ENCODE data around the gene WWOX.

DNA sequence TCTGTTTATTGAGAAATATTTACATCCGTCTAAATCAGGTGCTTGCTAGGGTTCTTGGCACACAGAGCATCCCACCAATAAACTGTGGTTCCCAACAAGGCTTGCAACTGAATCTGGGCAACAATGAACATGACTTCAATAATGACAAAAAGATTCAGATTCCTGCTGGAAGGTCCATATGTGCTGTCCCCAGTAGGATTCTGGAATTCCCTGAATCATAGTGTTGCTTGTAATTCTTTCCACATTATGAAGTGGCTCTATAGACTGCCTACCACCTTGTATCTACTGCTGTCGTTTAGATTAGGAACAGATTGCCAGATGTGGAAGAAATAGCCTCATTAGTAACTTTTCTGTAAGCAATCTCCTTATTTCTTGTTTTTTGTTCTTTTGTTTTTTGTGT is 265.9 kb downstream of the WWOX start:
- no peak for TF ChIP-seq ZNF274 (IDR thresholded peaks at IDR 0.05; ENCODE audit: low read depth, low read length)
- TF ChIP-seq YY1 (IDR thresholded peaks at IDR 0.05; ENCODE audit: insufficient read depth, insufficient read length) = no peak
- no peak for TF ChIP-seq SUZ12 (IDR thresholded peaks at IDR 0.05; ENCODE audit: extremely low read depth, insufficient read depth, insufficient read length)

All from NT2/D1 (cell line).